Ovary (tissue), 9 donors: ENCODE results near the gene ADAM17. TPM values are rescaled to one million over a fixed set of nuclear protein-coding genes. Genes with fewer than 3 reads are reported as not detected.
"Not testable (repeated sequence)": the region's sequence is repeated elsewhere in the genome, so short reads cannot be mapped to it uniquely, and the experiment has no call there.

Experiments used
- DNase-seq, 5 donors: peaks; one replicate each; pipeline ENCODE4 v3.0.0-alpha.2; 2019 to 2020
- H3K27ac ChIP-seq, 2 donors: fragments of 200-600 bp; one replicate each; pipeline versions ENCODE4 v1.5.1 to v1.8.0; 2019 to 2022
- H3K27me3 ChIP-seq: fragments of 200-600 bp; one replicate; pipeline ENCODE4 v1.8.0; 2022
- H3K36me3 ChIP-seq: fragments of 200-600 bp; sonication (generic); one replicate; pipeline ENCODE4 v1.5.1; 2019
- H3K4me1 ChIP-seq: one replicate; pipeline ENCODE4 v1.8.1; 2013; ENCODE audit warnings: mild to moderate bottlenecking, moderate library complexity; ENCODE audit not compliant: insufficient read depth
- H3K4me3 ChIP-seq: fragments of 200-600 bp; sonication (generic); one replicate; pipeline ENCODE4 v1.5.1; 2017
- H3K9me3 ChIP-seq, 2 donors: fragments of 200-600 bp in 1 of 2; sonication (generic) in 1 of 2; one replicate each; pipeline versions ENCODE4 v1.5.1 to v1.8.1; 2013 to 2019; ENCODE audit warnings: mild to moderate bottlenecking in 1 of 2, moderate library complexity in 1 of 2
- EP300 ChIP-seq: sonication (generic); formaldehyde crosslinking; IDR thresholded peaks from one replicate; pipeline ENCODE4 v1.6.1; 2017; ENCODE audit warnings: antibody characterized with exemption
- POLR2A ChIP-seq: fragments of 450-650 bp; IDR thresholded peaks from one replicate; pipeline ENCODE4 v1.6.1; 2017; ENCODE audit warnings: antibody characterized with exemption, mild to moderate bottlenecking, moderate library complexity
- WGBS, 3 donors: extraction: QIAGEN DNeasy Blood & Tissue Kit in 1 of 3; methylation state at CpG; one replicate each; pipeline versions ENCODE4 v1.1.5 to v1.1.7; 2013 to 2017; 5-methylcytosine and 5-hydroxymethylcytosine counted together
- intact Hi-C, 4 donors: fragments of 100-400 bp; cut with DNase I; formaldehyde crosslinking; loops; one replicate each; pipeline versions ENCODE4 v1.11.0 to v1.15.1; 2022 to 2023
- polyA plus RNA-seq, 2 donors: library from polyadenylated mRNA; stranded (reverse); fragments of 200-250 nt in 1 of 2; fragments of 350-450 nt in 1 of 2; fragmentation: Illumina TruSeq in 1 of 2; extraction: RNeasy Lipid Tissue Mini Kit (QIAGEN cat#74804) in 1 of 2; gene quantifications; one replicate each; pipeline ENCODE4 v1.2.3, GENCODE V29; 2013 to 2014
- total RNA-seq, 7 donors: library from RNA; depleted of rRNA in 2 of 7; stranded (reverse); fragments of >200 nt in 2 of 7; fragmentation: NEBNext Ultra II Directional in 3 of 7; extraction: Animal tissue kit (Norgen Biotek cat#: 25700) in 3 of 7; gene quantifications; one replicate each; pipeline versions ENCODE4 v1.1.0 to v1.2.4, GENCODE V29; 2016 to 2023
- TF ChIP-seq, protein P1 (sequence below), 3 donors: fragments of 450-650 bp in 2 of 3; fragments of 200-600 bp in 1 of 3; IDR thresholded peaks; one replicate each; pipeline versions ENCODE4 v1.5.1 to v1.8.0; 2016 to 2022; ENCODE audit warnings: antibody characterized with exemption in 3 of 3, mild to moderate bottlenecking in 1 of 3
- donor health status: DM: no; HTN: no; CAD: no; lungs with moderate emphysema.
- donor health status: DM: no; HTN: no; CAD: no.
- donor health status: Bipolar disorder and iron deficiency.
- donor health status: DM: yes; HTN: yes; CAD: no.
- donor health status: DM: no; HTN: no; CAD: no.
- donor health status: DM: yes; HTN: yes; CAD: no.

Gene ADAM17
- total and polyA plus RNA-seq, 9 donors = 10.2 to 46.6 (median 27.8) TPM

DNA sequence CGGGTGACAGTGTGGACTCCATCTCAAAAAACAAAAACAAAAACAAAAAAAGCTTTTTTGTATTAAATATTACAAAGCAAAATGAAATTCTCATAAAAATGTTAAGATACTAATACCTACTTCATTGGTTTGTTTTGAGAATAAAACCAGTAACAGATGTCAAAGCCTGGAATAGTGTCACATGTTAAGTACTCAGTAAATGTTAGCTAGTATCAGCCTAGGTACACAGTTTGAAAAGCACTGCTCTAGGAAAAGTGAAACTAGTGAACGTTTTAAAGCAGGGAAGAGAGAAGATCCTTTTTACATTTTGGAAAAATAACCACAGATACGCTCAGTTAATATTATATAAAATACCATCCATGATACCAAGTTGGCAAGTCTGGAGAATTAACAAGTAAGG, 37.1 kb upstream of the ADAM17 start:
- H3K36me3 ChIP-seq = no peaks in the 10 kb centered on the region
- no peaks in the 10 kb centered on the region for H3K9me3 ChIP-seq
- no peaks in the 10 kb centered on the region for H3K27me3 ChIP-seq
- 53 to 60% (median 58%) methylated on average over 3 of the region's 3 CpGs for WGBS, 3 donors
- intact Hi-C loops = no loop called here
- DNase-seq = no peak
- H3K4me1 ChIP-seq = peaks cover 8% of the 10 kb centered on the region
- H3K27ac ChIP-seq = no peak overlapping the region
- no peak overlapping the region for H3K4me3 ChIP-seq
- TF ChIP-seq, protein P1, sequence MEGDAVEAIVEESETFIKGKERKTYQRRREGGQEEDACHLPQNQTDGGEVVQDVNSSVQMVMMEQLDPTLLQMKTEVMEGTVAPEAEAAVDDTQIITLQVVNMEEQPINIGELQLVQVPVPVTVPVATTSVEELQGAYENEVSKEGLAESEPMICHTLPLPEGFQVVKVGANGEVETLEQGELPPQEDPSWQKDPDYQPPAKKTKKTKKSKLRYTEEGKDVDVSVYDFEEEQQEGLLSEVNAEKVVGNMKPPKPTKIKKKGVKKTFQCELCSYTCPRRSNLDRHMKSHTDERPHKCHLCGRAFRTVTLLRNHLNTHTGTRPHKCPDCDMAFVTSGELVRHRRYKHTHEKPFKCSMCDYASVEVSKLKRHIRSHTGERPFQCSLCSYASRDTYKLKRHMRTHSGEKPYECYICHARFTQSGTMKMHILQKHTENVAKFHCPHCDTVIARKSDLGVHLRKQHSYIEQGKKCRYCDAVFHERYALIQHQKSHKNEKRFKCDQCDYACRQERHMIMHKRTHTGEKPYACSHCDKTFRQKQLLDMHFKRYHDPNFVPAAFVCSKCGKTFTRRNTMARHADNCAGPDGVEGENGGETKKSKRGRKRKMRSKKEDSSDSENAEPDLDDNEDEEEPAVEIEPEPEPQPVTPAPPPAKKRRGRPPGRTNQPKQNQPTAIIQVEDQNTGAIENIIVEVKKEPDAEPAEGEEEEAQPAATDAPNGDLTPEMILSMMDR (IDR thresholded peaks at IDR 0.05) = no peak
- TF ChIP-seq EP300 (no peak), POLR2A (no peak)

- H3K4me3 ChIP-seq = no peak overlapping the region
- H3K27ac ChIP-seq = no peak overlapping the region
- TF ChIP-seq POLR2A (no peak), EP300 (no peak)
- TF ChIP-seq, protein P1 (IDR thresholded peaks at IDR 0.05) = no peak
- no peaks in the 10 kb centered on the region for H3K27me3 ChIP-seq
- H3K36me3 ChIP-seq = no peaks in the 10 kb centered on the region
- peaks cover 8% of the 10 kb centered on the region for H3K4me1 ChIP-seq
- intact Hi-C loops = no loop called here
- no peaks in the 10 kb centered on the region for H3K9me3 ChIP-seq
- 81 to 91% (median 81%) methylated on average over 3 of the region's 3 CpGs for WGBS, 3 donors
- no peak for DNase-seq
Measured at GRCh38 chr2:9590641-9591040, 35.0 kb upstream of the ADAM17 start.

- H3K27ac ChIP-seq = no peak overlapping the region
- no peaks in the 10 kb centered on the region for H3K9me3 ChIP-seq
- H3K4me1 ChIP-seq = no peaks in the 10 kb centered on the region
- DNase-seq = no peak
- H3K36me3 ChIP-seq = no peaks in the 10 kb centered on the region
- no peaks in the 10 kb centered on the region for H3K27me3 ChIP-seq
- no peak overlapping the region for H3K4me3 ChIP-seq
- intact Hi-C loops = no loop called here
- WGBS, 3 donors = 86 to 88% (median 88%) methylated on average over 3 of the region's 3 CpGs
- TF ChIP-seq, protein P1 (IDR thresholded peaks at IDR 0.05) = no peak
- TF ChIP-seq EP300 = no peak
- TF ChIP-seq POLR2A = no peak
Measured at GRCh38 chr2:9586465-9586864, 30.8 kb upstream of the ADAM17 start.

DNA sequence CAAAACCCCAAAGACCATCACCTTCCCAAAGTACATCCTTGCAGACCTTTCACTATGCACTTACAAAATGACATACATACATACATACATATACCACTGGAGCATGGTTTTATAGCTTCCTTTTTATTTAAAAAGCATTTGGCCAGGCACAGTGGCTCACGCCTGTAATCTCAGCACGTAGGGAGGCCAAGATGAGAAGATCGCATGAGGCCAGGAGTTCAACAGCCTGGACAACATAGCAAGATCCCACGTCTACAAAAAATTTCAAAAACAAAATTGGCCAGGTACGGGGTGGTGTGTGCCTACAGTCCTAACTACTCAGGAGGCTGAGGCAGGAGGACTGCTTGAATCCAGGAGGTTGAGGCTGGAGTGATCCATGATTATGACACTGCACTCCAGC, 29.9 kb upstream of the ADAM17 start:
- TF ChIP-seq, protein P1 (IDR thresholded peaks at IDR 0.05) = no peak
- TF ChIP-seq EP300 (no peak), POLR2A (no peak)
- no peak for DNase-seq
- 96 to 98% (median 97%) methylated on average over 5 of the region's 5 CpGs for WGBS, 3 donors
- Histone ChIP-seq H3K27ac (no peak overlapping the region), H3K4me3 (no peak overlapping the region), H3K36me3 (no peaks in the 10 kb centered on the region), H3K4me1 (no peaks in the 10 kb centered on the region), H3K27me3 (no peaks in the 10 kb centered on the region), H3K9me3 (no peaks in the 10 kb centered on the region)
- intact Hi-C loops = no loop called here

DNA sequence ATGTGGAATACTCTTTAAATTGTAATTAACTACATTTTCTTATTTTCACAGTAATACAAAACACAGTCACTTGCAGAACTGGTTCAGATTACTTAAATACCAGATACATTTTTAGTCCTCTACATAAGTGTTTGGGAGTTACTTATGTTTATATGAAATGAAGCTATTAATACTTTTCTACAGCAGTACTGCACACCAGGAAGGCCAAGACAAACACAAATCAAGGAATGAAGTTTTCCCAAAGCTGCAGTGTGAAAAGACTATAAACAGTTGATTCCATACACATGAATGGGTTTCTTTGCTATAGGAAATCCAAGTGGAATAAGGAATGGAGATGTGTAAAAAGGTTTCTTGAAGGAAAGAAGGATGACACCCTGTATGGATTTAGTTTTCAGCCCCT, 29.3 kb upstream of the ADAM17 start:
- H3K27ac ChIP-seq, intact Hi-C loops, H3K36me3 ChIP-seq, H3K9me3 ChIP-seq, DNase-seq, H3K4me1 ChIP-seq, H3K4me3 ChIP-seq, H3K27me3 ChIP-seq: not testable (repeated sequence)
